Measurements from ENCODE around the gene CDYL.

The CDYL gene

DNA sequence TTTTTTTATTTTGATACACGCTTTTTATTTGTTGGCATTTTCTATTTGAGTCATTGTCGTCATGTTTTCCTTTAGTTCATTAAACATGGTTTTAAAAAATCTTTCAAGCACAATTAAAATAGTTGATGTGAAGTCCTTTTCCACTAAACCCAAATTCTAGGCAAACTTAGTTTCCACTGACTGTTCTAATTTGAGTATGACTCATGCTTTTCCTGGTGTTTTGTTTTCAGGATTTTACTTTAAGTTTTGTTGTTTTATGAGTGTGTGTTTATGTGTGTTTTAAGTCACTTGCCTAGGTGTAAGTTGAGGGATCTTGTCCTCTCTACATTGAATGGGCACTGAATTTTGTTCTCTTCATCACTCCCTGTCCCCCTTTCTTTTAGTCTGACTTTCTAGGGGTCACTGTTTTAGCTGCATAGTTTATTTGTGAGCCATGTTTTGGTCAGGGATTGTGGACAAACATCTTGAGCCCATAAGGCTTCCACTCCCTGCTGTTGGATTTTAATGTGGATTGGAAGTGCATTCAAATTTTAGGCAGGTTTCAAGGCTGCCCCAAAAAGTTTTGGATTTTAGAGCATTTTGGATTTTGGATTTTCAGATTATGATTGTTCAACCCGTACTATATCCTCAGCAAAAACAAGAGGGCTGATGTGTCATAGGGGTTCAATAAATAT lies 94.8 kb downstream of the CDYL start:
- DNase-seq (ENCODE audit: extremely low read depth, low read depth): peak; percentile 17
- H3K4me3 ChIP-seq (replicated peaks; ENCODE audit: low read depth, low read length): no peak overlapping the region
- TF ChIP-seq, protein P1, sequence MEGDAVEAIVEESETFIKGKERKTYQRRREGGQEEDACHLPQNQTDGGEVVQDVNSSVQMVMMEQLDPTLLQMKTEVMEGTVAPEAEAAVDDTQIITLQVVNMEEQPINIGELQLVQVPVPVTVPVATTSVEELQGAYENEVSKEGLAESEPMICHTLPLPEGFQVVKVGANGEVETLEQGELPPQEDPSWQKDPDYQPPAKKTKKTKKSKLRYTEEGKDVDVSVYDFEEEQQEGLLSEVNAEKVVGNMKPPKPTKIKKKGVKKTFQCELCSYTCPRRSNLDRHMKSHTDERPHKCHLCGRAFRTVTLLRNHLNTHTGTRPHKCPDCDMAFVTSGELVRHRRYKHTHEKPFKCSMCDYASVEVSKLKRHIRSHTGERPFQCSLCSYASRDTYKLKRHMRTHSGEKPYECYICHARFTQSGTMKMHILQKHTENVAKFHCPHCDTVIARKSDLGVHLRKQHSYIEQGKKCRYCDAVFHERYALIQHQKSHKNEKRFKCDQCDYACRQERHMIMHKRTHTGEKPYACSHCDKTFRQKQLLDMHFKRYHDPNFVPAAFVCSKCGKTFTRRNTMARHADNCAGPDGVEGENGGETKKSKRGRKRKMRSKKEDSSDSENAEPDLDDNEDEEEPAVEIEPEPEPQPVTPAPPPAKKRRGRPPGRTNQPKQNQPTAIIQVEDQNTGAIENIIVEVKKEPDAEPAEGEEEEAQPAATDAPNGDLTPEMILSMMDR (IDR thresholded peaks at IDR 0.05; ENCODE audit: low read depth, low read length, missing control alignments): no peak

DNA sequence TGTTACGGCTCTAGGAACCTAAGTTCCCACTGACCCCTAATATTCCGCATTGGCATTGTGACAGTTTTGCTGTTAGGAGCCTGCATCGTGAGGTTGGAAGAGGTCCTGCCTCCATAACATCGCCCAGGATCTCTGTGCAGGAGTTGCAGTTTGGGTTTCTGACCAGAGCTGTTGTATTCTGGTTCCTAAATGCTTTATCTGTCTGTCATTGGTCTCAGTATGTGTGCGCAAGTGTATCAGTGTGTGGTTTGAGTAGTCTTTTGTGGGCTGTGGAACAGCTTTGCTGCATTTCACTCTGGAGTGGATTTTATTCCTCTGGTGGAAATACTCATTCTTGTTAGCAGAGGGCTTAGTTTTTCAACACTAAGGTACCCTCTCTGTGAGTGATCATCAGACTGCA lies 95.6 kb downstream of the CDYL start:
- no peak for DNase-seq (ENCODE audit: extremely low read depth, low read depth)
- no peak overlapping the region for H3K4me3 ChIP-seq (replicated peaks; ENCODE audit: low read depth, low read length)
- TF ChIP-seq, protein P1 (IDR thresholded peaks at IDR 0.05; ENCODE audit: low read depth, low read length, missing control alignments): no peak

DNA sequence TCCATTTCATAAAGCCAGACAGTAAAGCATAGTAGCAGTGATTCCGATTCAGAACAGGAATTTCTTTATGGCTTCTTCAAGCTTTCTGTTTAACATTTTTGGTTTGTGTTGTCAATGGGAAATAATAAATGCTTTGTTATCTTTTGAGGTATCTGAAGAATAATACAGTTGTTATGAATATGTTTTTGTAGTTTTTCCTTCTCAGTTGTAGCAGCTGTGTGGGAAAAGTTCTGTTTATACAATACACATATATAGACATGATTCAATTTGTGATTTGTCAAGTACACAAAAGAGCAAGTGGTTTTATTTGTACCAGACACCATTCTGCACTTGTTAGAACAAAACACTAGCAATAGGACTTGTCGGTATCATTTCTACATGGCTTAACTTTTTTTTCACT lies 96.6 kb downstream of the CDYL start:
- H3K4me3 ChIP-seq (replicated peaks; ENCODE audit: low read depth, low read length): no peak overlapping the region
- TF ChIP-seq, protein P1 (IDR thresholded peaks at IDR 0.05; ENCODE audit: low read depth, low read length, missing control alignments): no peak
- DNase-seq (ENCODE audit: extremely low read depth, low read depth): no peak

DNA sequence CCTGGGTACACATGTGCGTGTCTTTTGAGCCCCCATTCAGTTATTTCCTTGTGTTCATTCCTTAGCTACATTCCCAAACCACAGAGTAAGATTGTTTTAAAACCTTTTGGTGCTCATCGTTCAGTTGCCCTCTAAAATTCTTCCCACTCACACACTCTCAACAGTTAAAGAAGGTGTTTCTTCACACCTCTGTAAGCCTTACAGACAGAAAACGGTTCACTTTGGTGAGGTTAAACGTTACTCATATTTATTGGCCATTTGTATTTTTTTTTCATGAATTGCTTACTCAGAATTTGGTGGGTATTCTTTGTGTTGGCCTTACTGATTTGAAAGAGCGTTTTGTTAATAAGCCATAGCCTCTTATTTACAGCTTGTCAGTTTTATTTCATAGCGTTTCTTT lies 97.7 kb downstream of the CDYL start:
- no peak for DNase-seq (ENCODE audit: extremely low read depth, low read depth)
- TF ChIP-seq, protein P1 (IDR thresholded peaks at IDR 0.05; ENCODE audit: low read depth, low read length, missing control alignments): no peak

DNA sequence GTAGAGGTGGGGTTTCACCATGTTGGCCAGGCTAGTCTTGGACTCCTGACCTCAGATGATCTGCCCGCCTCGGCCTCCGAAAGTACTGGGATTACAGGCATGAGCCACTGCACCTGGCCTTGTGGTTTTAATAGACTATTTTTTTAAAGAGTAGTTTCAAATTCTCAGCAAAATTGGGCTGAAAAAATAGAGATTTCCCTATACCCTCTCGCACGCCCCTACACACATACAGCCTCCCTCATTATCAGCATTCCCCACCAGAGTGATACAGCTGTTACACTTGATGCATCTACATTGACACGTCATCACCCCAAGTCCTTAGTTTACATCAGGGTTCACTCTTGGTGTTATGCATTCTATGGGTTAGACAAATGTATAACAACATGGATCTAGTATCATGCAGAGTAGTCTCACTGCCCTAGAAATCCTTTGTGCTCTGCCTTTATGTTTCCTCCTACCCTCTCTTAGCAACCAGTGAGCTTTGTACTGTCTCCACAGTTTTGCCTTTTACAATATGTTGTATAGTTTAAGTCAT lies 103.6 kb downstream of the CDYL start:
- H3K4me3 ChIP-seq (replicated peaks; ENCODE audit: low read depth, low read length): no peak overlapping the region
- TF ChIP-seq, protein P1 (IDR thresholded peaks at IDR 0.05; ENCODE audit: low read depth, low read length, missing control alignments): no peak
- no peak for DNase-seq (ENCODE audit: extremely low read depth, low read depth)

More for the DNA sequence above, 97.7 kb downstream of the CDYL start:
- no peak overlapping the region for H3K4me3 ChIP-seq (replicated peaks; ENCODE audit: low read depth, low read length)

DNA sequence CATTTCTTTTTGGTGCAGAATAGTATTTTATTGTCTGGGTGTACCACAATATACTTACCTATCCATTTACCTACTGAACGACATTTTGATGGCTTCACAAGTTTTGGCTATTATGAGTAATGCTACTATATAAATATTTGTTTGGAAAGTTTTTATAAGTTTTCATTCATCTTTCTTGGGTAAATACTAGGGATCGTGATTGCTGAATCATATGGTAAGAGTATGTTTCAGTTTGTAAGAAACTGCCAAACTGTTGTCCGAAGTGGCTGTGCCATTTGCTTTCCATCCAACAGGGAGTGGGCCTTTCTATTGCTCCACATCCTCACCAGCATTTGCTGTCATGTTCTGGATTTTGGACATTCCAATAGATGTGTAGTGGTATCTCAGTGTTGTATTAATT lies 104.2 kb downstream of the CDYL start:
- DNase-seq (ENCODE audit: extremely low read depth, low read depth): no peak
- TF ChIP-seq, protein P1 (IDR thresholded peaks at IDR 0.05; ENCODE audit: low read depth, low read length, missing control alignments): no peak
- no peak overlapping the region for H3K4me3 ChIP-seq (replicated peaks; ENCODE audit: low read depth, low read length)
